ENCODE measurements around the gene GORASP1.

DNA sequence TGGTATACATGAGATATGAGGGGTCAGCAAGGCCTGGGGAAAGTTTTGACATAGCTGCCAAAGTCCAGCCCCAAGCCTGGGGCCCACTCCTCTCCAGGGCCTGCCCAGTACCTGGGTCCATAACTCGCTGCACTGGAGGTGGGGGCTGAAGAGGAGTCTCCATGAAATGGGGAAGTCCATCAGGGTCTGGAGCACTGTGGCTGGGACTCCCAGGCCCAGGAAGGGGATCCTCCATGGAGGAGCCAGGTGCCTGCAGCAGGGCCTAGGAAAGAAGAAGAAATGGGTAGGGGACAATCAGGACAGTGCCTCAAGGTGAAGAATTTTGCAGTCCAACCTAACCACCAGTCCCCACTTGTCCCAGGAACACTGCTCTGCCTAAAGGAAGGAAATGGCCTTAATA, 8.2 kb downstream of the GORASP1 start:
- no peak for TF ChIP-seq POU5F1 (IDR thresholded peaks at IDR 0.05; ENCODE audit: low read depth, low read length)
- TF ChIP-seq HDAC6 (IDR thresholded peaks at IDR 0.05; ENCODE audit: low read depth, low read length), result no peak
- TF ChIP-seq FOSL1 (IDR thresholded peaks at IDR 0.05; ENCODE audit: insufficient read depth, low read depth, low read length), result no peak
- TF ChIP-seq JUND (IDR thresholded peaks at IDR 0.05; ENCODE audit: low read length), result no peak
- no peak for TF ChIP-seq NRF1 (IDR thresholded peaks at IDR 0.05; ENCODE audit: low read depth, low read length)
- TF ChIP-seq POLR2A (IDR thresholded peaks at IDR 0.05; ENCODE audit: control extremely low read depth in 1 of 2, low read depth in 2 of 2, low read length in 2 of 2), result no peak; a peak in 1 of 3 replicates
- TF ChIP-seq SUZ12 (IDR thresholded peaks at IDR 0.05; ENCODE audit: low read length), result no peak
- TF ChIP-seq RAD21 (IDR thresholded peaks at IDR 0.05 in 1 of 2, conservative IDR thresholded peaks at IDR 0.05 in 1 of 2; ENCODE audit: low read depth in 2 of 2, low read length in 2 of 2), result no peak
- TF ChIP-seq, protein P1, sequence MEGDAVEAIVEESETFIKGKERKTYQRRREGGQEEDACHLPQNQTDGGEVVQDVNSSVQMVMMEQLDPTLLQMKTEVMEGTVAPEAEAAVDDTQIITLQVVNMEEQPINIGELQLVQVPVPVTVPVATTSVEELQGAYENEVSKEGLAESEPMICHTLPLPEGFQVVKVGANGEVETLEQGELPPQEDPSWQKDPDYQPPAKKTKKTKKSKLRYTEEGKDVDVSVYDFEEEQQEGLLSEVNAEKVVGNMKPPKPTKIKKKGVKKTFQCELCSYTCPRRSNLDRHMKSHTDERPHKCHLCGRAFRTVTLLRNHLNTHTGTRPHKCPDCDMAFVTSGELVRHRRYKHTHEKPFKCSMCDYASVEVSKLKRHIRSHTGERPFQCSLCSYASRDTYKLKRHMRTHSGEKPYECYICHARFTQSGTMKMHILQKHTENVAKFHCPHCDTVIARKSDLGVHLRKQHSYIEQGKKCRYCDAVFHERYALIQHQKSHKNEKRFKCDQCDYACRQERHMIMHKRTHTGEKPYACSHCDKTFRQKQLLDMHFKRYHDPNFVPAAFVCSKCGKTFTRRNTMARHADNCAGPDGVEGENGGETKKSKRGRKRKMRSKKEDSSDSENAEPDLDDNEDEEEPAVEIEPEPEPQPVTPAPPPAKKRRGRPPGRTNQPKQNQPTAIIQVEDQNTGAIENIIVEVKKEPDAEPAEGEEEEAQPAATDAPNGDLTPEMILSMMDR (IDR thresholded peaks at IDR 0.05; ENCODE audit: control extremely low read depth in 1 of 3, insufficient read depth in 1 of 3, low read depth in 1 of 3, low read length in 3 of 3), result no peak
- TF ChIP-seq GABPA (IDR thresholded peaks at IDR 0.05; ENCODE audit: borderline replicate concordance, insufficient read depth, low read length), result no peak
- no peak for TF ChIP-seq EZH2 (IDR thresholded peaks at IDR 0.05; ENCODE audit: low read depth, low read length, severe bottlenecking)

All from H1 (cell line).